ENCODE measurements around the gene PPFIA4.

GRCh38 chr1:203017692-203018091 lies 8.6 kb upstream of the PPFIA4 start:
- no peak for TF ChIP-seq CTCF (IDR thresholded peaks at IDR 0.05; ENCODE audit: low read depth, low read length)
- TF ChIP-seq EZH2phosphoT487 (IDR thresholded peaks at IDR 0.05; ENCODE audit: low read depth) = no peak

Measured in OCI-LY3 (cell line).